ENCODE results near the gene BTRC.

DNA sequence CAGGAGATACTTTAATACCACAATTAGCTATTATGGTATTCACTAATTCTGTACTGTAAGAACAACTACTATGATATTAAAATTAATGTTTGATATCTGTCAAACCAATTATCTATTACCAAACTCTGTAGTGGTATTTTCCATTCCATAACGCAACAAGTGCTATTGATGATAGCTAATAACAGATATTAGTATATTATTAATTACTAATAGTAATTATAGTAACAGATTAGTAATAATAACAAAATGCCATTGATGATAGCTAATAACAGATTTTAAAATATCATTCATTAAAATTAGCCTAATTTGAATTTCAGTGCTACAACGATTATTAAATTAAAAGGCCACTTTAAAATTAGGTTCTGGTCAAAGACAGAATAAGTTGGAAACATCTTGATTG lies 93.5 kb downstream of the BTRC start:
- TF ChIP-seq, protein P1, sequence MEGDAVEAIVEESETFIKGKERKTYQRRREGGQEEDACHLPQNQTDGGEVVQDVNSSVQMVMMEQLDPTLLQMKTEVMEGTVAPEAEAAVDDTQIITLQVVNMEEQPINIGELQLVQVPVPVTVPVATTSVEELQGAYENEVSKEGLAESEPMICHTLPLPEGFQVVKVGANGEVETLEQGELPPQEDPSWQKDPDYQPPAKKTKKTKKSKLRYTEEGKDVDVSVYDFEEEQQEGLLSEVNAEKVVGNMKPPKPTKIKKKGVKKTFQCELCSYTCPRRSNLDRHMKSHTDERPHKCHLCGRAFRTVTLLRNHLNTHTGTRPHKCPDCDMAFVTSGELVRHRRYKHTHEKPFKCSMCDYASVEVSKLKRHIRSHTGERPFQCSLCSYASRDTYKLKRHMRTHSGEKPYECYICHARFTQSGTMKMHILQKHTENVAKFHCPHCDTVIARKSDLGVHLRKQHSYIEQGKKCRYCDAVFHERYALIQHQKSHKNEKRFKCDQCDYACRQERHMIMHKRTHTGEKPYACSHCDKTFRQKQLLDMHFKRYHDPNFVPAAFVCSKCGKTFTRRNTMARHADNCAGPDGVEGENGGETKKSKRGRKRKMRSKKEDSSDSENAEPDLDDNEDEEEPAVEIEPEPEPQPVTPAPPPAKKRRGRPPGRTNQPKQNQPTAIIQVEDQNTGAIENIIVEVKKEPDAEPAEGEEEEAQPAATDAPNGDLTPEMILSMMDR (IDR thresholded peaks at IDR 0.05): no peak
- no peak for TF ChIP-seq POLR2A (IDR thresholded peaks at IDR 0.05)
